HS-5 (cell line): Measurements from ENCODE around the gene PRSS53.
A peak's percentile ranks its signal among the peaks of the same experiment; 100 is the strongest.

Experiments
- DNase-seq: peaks from one replicate; pipeline ENCODE4 v3.0.0-alpha.2; 2012; ENCODE audit warnings: low read depth

The PRSS53 gene

GRCh38 chr16:31077592-31078396, 10.9 kb downstream of the PRSS53 start:
- DNase-seq = no peak

GRCh38 chr16:31077024-31077423, 11.7 kb downstream of the PRSS53 start:
- no peak for DNase-seq

GRCh38 chr16:31076319-31076718, 12.4 kb downstream of the PRSS53 start:
- DNase-seq = no peak

GRCh38 chr16:31074814-31075183, 13.9 kb downstream of the PRSS53 start:
- no peak for DNase-seq

GRCh38 chr16:31073970-31074813, 14.6 kb downstream of the PRSS53 start, which contains the start of the genes ZNF646 and ZNF668:
ZNF646 (plus strand) TSS chr16:31074422; CDS start chr16:31076325, 1,903 bp downstream.
ZNF668 (minus strand) TSS chr16:31074240; CDS start chr16:31064459, 9,781 bp downstream.
- peak; percentile 97 for DNase-seq

- DNase-seq = no peak
These were observed 15.4 kb downstream of the PRSS53 start for GRCh38 chr16:31073142-31073969.

- DNase-seq = no peak
These were observed 16.1 kb downstream of the PRSS53 start for GRCh38 chr16:31072540-31073141.

GRCh38 chr16:31071861-31072260, 16.9 kb downstream of the PRSS53 start:
- DNase-seq = peak; percentile 81

GRCh38 chr16:31067342-31067741, 21.4 kb downstream of the PRSS53 start:
- no peak for DNase-seq

- peak; percentile 94 for DNase-seq
These were observed 23.8 kb downstream of the PRSS53 start for GRCh38 chr16:31064882-31065461.

GRCh38 chr16:31063843-31064611, 24.7 kb downstream of the PRSS53 start:
- no peak for DNase-seq

GRCh38 chr16:31063495-31063842, 25.3 kb downstream of the PRSS53 start:
- no peak for DNase-seq

- DNase-seq = no peak
These were observed 26.8 kb downstream of the PRSS53 start for GRCh38 chr16:31061813-31062440.

- DNase-seq = no peak
These were observed 27.5 kb downstream of the PRSS53 start for GRCh38 chr16:31061126-31061812.

- no peak for DNase-seq
These were observed 33.1 kb downstream of the PRSS53 start for GRCh38 chr16:31055613-31056012.

GRCh38 chr16:31052114-31052513, 36.6 kb downstream of the PRSS53 start:
- peak; percentile 96 for DNase-seq

GRCh38 chr16:31050280-31051030, 38.3 kb downstream of the PRSS53 start:
- no peak for DNase-seq

GRCh38 chr16:31043898-31044481, 44.8 kb downstream of the PRSS53 start:
- no peak for DNase-seq
